ENCODE data around the gene PCSK1N.

- TF ChIP-seq CTCF (IDR thresholded peaks at IDR 0.05) (no peak), POLR2AphosphoS5 (IDR thresholded peaks at IDR 0.05) (no peak)
Measured at GRCh38 chrX:48800574-48801279, 34.7 kb downstream of the PCSK1N start.

All from esophagus muscularis mucosa (tissue), 3 donors.